HTR-8/SVneo (cell line): ENCODE results near the gene POP5.
"Not testable (repeated sequence)": the region's sequence is repeated elsewhere in the genome, so short reads cannot be mapped to it uniquely, and the experiment has no call there.

Source experiments
- DNase-seq: peaks from one replicate; pipeline ENCODE4 v3.0.0; 2011; ENCODE audit warnings: low spot score, mixed read lengths; ENCODE audit not compliant: insufficient read length
- FAIRE-seq: peaks from 2 replicates; lab custom pipeline; 2011; peaks lifted over from hg19 to GRCh38; lab: Jason Lieb, UNC

Gene POP5

DNA sequence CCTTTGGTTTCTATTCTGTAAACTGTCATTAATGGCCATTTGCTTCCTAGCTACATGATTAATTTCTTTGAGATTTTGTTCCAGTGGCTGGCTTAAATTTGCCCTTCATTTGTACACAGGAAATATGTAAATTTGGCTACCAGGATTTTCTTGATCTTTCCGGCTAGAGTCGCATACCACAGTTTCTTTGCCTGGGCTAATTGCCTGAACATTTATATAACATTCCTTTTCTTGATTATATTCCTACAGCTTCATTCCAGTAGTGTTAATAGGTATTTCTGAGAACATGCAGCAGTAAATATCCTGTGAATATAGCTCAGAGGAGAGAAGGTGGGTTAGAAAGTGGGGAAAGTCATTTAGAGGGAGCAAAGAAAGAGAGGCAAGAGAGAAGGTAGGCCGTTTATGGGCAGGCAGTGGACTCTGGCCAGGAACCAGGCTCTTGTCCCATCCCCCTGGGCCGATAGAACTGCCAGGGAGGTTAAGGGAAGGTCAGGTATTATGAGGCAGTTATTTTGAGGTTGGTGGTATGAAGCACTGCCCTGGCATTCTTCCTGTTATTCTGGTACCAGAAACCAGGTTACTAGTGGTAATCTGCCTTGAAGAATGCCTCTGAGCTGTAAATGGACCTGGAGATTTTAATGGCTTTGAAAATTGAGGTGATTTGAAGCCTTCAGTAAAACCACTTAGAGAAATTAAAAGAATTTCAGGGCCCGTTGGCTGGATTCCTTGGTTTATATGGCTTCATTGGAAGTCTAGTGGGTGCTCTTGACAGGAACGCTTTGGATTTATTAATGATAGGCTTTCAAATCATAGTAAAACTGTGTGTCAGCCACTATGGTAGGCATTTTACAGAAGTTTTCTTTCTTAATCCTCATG is 42.7 kb downstream of the POP5 start:
- DNase-seq: peak; percentile 33
- no peak for FAIRE-seq

GRCh38 chr12:120537856-120538220 is 43.4 kb downstream of the POP5 start:
- no peak for FAIRE-seq

GRCh38 chr12:120536064-120536791 is 45.0 kb downstream of the POP5 start:
- FAIRE-seq (no peak), DNase-seq (no peak)

More at GRCh38 chr12:120537856-120538220, 43.4 kb downstream of the POP5 start:
- DNase-seq: no peak

DNA sequence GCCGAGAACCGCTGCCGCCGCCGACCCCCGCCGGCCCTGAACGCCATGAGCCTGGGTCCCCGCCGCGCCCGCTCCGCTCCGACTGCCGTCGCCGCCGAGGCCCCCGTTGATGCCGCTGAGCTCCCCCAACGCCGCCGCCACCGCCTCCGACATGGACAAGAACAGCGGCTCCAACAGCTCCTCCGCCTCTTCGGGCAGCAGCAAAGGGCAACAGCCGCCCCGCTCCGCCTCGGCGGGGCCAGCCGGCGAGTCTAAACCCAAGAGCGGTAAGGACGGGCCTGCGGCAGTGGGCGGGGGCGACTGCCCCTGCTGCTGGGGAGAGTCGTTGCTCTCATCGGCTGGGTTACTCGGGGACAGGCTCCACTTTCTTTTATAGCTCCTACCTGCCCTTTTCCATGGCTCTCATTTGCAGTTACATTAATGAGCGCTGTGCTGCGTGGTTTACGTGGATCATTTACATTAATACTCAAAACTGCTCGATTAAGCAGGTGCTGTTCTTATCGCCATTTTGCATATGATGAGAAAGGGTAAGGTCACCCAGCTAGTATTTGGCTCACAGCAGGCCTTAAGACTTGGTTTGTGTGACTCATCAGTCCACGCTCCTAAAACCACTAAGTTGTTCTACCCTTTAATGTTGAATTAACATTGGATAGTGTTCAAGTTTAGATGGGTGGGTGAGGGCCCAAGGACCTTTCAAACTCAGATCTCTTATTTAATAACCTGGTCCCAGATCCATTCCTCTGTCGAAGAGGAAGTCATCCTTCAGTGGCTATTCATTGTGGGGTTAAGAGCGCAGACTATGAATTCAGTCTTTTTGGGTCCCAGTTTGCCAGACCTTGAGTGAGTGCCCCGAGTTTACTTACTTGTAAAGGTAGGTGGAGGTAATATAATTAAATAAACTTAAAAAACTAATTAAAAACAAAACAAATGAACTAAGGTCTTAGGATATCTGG is 46.2 kb downstream of the POP5 start:
- FAIRE-seq (no peak), DNase-seq (peak; percentile 46)

DNA sequence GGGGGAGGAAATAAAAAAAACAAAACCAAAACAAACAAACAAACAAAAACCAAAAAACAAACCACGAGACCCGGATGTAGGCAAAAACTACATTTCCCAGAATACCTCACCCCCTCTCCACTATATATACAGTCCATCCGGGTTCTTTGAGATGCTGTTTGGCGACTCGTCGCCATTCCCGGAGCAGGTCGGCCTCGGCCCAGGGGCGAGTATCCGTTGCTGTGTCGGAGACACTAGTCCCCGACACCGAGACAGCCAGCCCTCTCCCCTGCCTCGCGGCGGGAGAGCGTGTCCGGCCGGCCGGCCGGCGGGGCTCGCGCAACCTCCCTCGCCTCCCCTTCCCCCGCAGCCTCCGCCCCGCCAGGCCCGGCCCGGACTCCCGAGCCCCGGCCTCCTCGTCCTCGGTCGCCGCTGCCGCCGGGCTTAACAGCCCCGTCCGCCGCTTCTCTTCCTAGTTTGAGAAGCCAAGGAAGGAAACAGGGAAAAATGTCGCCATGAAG is 46.9 kb downstream of the POP5 start, which contains the start of gene RNF10:
TSS of gene RNF10 (plus strand) at position 154 of the 500 bp plus-strand sequence. CDS start 456 bp downstream, outside the sequence.
- FAIRE-seq (no peak), DNase-seq (peak; percentile 86)

GRCh38 chr12:120532701-120533238 is 48.4 kb downstream of the POP5 start:
- FAIRE-seq: no peak
- DNase-seq: no peak

GRCh38 chr12:120530418-120530761 is 50.8 kb downstream of the POP5 start:
- FAIRE-seq, DNase-seq: not testable (repeated sequence)

DNA sequence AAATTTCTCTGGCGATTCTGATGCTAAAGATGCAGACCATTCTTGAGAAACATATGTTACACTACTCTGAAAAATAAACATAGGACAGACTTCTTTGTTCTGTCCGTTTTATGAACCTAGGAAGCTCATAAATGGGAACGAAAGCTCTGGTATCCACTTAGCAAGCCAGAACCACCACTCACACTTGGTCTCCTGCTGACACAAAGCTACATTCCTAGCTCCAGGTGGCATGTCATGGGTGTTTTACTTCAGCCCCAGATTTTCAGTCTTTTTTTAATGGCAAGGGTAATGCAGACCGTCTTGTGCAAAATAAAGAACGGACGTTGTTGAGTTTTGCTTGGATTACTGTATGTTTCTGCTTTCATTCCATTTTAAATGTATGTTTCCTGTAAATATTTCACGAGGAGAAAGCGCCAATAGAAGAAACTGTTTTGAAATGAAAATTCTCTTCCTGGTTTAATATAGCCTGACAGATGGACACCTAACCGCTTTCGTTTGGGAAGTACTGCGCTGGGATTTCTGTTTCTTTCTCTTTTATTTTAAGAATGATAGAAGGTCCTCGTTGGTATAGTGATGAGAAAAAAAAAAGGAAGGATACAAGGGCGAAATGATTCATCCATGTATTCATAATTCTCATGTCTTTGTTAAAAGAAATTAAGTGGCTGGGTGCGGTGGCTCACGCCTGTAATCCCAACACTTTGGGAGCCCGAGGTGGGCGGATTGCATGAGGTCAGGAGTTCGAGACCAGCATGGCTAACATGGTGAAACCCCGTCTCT is 51.4 kb downstream of the POP5 start:
- FAIRE-seq (no peak), DNase-seq (no peak)

DNA sequence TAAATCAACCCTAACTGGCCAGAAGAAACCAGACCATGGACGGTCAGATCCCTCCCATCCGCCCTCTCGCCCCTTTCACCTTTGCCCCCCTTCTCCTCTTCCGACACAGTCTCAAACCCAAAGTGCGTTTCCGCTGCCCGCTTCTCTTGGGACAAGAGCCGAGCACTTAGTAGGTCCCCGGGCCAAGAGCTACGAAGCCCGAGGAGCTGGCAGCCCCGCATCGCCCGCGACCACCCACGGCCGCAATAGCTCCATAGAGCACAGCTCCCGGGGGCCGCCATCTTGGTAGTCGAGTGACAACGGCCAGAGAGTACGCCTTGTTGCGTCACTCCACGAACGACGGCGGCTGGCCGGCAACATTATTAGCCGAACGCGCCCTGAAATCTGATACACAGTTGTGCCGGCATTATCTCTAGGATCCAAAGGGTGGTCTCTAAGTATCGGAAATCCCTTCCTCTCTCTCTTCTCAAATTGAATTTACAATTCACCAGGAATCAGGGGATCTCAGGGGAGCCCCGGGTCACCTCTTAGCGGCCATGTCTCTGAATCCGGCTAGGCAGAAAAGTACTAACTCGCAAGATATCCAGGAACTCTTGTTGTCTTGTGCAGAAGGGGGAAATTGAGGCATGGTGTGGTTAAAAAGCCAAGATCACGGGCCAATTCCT is 52.2 kb downstream of the POP5 start, which contains the start of gene COQ5:
TSS of gene COQ5 (minus strand) at position 298 of the 665 bp plus-strand sequence. CDS start at position 281, 17 bp downstream.
- peak; percentile 89 for DNase-seq
- FAIRE-seq: no peak
